Peyer's patch (tissue), 4 donors: ENCODE data around the gene PGLYRP3.

Source experiments
- CTCF ChIP-seq, 6 experiments: fragments of 450-650 bp in 4 of 6; fragments of 200-600 bp in 2 of 6; sonication (generic) in 1 of 6; IDR thresholded peaks; one replicate each; pipeline ENCODE4 v1.5.1; 2017 to 2019; ENCODE audit warnings: antibody characterized with exemption in 6 of 6, mild to moderate bottlenecking in 3 of 6, moderate library complexity in 1 of 6
- POLR2A ChIP-seq, 2 donors: fragments of 450-650 bp; IDR thresholded peaks; one replicate each; pipeline ENCODE4 v1.5.1; 2017; ENCODE audit warnings: antibody characterized with exemption in 2 of 2, mild to moderate bottlenecking in 2 of 2, moderate library complexity in 2 of 2

GRCh38 chr1:153340356-153340755 lies 27.6 kb upstream of the PGLYRP3 start:
- no peak for TF ChIP-seq CTCF (IDR thresholded peaks at IDR 0.05)
- no peak for TF ChIP-seq POLR2A (IDR thresholded peaks at IDR 0.05)
